ENCODE results near the gene KDM2A. TPM values are rescaled to one million over a fixed set of nuclear protein-coding genes. Genes with fewer than 3 reads are reported as not detected.
A peak's percentile ranks its signal among the peaks of the same experiment; 100 is the strongest.

Gene KDM2A
- total RNA-seq: 114 and 119 TPM in 2 replicates

DNA sequence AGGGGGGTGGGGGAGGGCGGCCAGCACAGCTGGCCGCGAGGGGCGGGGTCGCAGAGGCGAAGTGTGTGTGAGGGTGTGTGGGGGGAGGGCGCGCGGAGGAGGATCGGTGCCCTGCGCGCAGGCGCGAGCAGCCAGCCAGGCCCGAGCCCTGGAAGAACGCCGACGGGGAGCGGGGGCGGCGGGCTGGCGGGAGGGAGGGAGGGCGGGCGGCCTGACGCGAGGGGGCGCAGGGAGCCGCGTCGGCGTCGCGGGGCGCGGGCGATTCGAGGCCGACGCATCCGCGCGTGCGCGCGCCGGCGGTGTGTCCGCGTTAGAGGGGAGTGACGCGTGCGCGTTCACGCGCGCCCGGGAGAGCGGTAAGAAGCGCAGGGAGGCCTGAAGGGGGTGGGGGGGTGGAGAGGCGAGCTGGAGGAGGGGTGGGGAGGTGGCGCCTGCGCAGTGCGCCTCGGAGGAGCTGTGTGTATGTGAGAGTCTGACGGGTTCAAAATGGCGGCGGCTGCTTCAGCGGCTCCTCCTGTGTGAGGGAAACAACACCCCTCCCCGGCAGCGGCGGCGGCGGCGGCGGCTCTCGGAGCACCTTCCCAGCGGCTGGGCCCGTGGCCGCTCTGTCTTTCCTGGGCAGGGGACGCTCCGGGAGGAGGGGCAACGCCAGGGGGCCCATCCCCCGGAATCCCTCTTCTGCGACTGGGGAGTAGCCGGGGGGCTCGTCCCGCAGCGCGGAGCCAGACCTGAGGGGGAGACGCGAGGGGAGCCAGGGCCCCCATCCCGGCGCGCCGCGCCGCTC lies at the start of gene KDM2A:
TSS of gene KDM2A (plus strand) at position 463 of the 784 bp plus-strand sequence. CDS start 2,054 bp downstream, outside the sequence.
- Mint-ChIP-seq H3K4me1 (ENCODE audit: low read depth) (peaks cover 23% of the 10 kb centered on the region), H3K4me3 (peak within 1 kb of the TSS; percentile 99), H3K9me3 (no peaks in the 10 kb centered on the region), H3K36me3 (ENCODE audit: low read depth) (peaks cover 25% of the 10 kb centered on the region), H3K27me3 (ENCODE audit: insufficient read depth) (peaks cover 12% of the 10 kb centered on the region), H3K27ac (peak within 1 kb of the TSS; percentile 92)
- DNase-seq (ENCODE audit: low spot score): peak; percentile 95
- intact Hi-C loops (cut with micrococcal nuclease): loop anchor here (1.0 to 10.0 kb wide), 7 partner anchors 38 to 482 kb away; partner anchors contain the start of genes CDK2AP2, PC and RBM4

- H3K36me3 Mint-ChIP-seq (ENCODE audit: low read depth): no peaks in the 10 kb centered on the region
- peak; percentile 62 for DNase-seq (ENCODE audit: low spot score)
- intact Hi-C loops (cut with micrococcal nuclease): loop anchor here (1.0 kb wide), 2 partner anchors 17 to 377 kb away; no protein-coding TSS in a partner anchor
- H3K27ac Mint-ChIP-seq: no peak overlapping the region
- peaks cover 7% of the 10 kb centered on the region for H3K27me3 Mint-ChIP-seq (ENCODE audit: insufficient read depth)
- no peaks in the 10 kb centered on the region for H3K9me3 Mint-ChIP-seq
- no peaks in the 10 kb centered on the region for H3K4me1 Mint-ChIP-seq (ENCODE audit: low read depth)
- peak overlapping the region; percentile 24 for H3K4me3 Mint-ChIP-seq
Observed at GRCh38 chr11:67071420-67072284, 47.4 kb upstream of the KDM2A start.

DNA sequence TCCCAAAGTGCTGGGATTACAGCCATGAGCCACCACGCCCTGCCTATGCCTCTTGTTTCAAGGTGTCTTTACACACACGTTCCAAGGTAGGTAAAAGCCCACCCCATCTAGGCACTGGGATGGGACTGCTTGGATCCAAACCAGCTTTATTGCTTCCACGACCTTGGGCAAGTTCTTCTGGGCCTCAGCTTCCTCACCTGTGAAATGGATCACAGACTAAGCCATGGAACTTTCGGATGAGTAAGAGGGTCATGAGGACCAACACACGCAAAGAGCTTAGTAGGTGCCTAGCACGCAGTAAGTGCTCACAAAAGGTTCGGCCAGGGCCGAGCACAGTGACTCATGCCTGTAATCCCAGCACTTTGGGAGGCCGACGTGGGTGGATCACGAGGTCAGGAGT lies 46.8 kb upstream of the KDM2A start:
- Mint-ChIP-seq H3K4me1 (ENCODE audit: low read depth) (no peaks in the 10 kb centered on the region), H3K4me3 (no peak overlapping the region), H3K9me3 (no peaks in the 10 kb centered on the region), H3K27me3 (ENCODE audit: insufficient read depth) (peaks cover 7% of the 10 kb centered on the region), H3K36me3 (ENCODE audit: low read depth) (no peaks in the 10 kb centered on the region), H3K27ac (no peak overlapping the region)
- intact Hi-C loops (cut with micrococcal nuclease): no loop called here
- no peak for DNase-seq (ENCODE audit: low spot score)

DNA sequence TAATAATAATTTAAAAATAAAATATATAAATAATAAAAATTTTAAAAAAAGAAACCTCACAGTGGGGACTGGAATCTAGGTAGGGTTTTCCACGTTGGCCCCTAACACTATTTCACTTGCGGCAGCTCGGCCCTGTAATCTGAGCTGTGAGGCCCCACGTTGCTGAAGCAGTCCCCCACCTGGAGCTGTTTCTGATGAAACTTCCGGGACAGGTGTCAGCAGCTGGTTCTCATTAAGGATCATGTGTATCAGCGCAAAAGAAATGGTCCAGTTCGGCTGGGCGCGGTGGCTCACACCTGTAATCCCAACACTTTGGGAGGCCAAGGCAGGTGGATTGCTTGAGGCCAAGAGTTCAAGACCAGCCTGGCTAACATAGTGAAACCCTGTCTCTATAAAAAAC lies 45.2 kb upstream of the KDM2A start:
- no peak for DNase-seq (ENCODE audit: low spot score)

DNA sequence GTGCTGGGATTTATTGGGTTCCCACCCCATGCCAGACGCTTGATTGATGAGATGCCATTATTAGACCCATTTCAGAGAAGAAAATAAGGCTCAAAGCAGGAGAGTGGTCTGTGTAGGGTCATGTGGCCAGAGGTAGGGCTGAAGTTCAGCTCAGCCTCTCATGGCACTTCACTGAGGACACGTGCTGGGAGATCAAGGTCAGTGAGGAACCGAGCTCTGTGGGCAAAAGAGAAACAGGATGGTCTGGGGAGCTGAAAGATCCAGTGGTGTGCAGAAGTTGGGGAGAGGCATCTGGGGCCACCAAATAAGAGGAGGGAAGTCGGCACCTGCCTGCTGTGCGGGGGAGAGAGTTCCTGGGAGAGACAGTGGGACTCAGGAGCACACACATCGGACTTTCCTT lies 42.9 kb upstream of the KDM2A start:
- Mint-ChIP-seq H3K36me3 (ENCODE audit: low read depth) (no peaks in the 10 kb centered on the region), H3K9me3 (no peaks in the 10 kb centered on the region), H3K4me1 (ENCODE audit: low read depth) (peaks cover 7% of the 10 kb centered on the region), H3K27me3 (ENCODE audit: insufficient read depth) (peaks cover 2% of the 10 kb centered on the region), H3K27ac (no peak overlapping the region), H3K4me3 (no peak overlapping the region)
- intact Hi-C loops (cut with micrococcal nuclease): no loop called here
- DNase-seq (ENCODE audit: low spot score): no peak

More for the DNA sequence above, 45.2 kb upstream of the KDM2A start:
- Mint-ChIP-seq H3K9me3 (no peaks in the 10 kb centered on the region), H3K36me3 (ENCODE audit: low read depth) (no peaks in the 10 kb centered on the region), H3K4me1 (ENCODE audit: low read depth) (peaks cover 1% of the 10 kb centered on the region), H3K27ac (no peak overlapping the region), H3K27me3 (ENCODE audit: insufficient read depth) (peaks cover 7% of the 10 kb centered on the region), H3K4me3 (no peak overlapping the region)
- intact Hi-C loops (cut with micrococcal nuclease): no loop called here

- intact Hi-C loops (cut with micrococcal nuclease): no loop called here
- Mint-ChIP-seq H3K27ac (no peak overlapping the region), H3K4me1 (ENCODE audit: low read depth) (peaks cover 13% of the 10 kb centered on the region), H3K27me3 (ENCODE audit: insufficient read depth) (no peaks in the 10 kb centered on the region), H3K4me3 (no peak overlapping the region), H3K36me3 (ENCODE audit: low read depth) (no peaks in the 10 kb centered on the region), H3K9me3 (no peaks in the 10 kb centered on the region)
- DNase-seq (ENCODE audit: low spot score): no peak
Observed at GRCh38 chr11:67079065-67079705, 39.9 kb upstream of the KDM2A start.

DNA sequence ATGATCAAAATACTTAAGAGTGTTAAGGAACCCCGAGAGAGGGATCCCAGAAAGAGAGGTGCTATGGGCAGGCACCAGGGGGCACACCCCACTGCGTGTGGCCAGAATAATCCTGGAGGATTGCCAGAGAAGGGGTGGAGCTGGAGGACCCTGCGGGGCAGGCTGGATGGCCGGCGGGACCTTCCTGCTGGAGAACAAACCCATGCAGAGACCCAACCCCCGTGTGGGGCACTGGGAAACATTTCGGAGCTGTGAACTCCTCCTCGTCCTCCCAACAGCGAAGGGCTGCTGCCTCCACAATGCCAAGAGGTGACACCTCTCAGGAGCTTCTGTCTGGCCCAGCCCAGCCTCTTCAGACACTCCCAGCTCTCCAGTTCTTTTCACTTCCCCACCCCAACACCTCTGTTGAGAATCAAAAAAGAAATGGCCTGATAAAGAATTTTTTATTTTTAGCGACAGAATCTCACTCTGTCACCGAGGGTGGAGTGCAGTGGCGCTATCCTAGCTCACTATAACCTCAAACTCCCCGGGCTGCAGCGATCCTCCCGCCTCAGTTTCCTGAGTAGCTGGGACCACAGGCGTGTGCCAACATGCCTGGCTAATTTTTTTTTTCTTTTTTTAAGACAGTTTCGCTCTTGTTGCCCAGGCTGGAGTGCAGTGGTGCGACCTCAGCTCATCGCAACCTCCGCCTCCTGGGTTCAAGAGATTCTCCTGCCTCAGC lies 36.8 kb upstream of the KDM2A start:
- Mint-ChIP-seq H3K4me3 (no peak overlapping the region), H3K9me3 (no peaks in the 10 kb centered on the region), H3K36me3 (ENCODE audit: low read depth) (no peaks in the 10 kb centered on the region), H3K4me1 (ENCODE audit: low read depth) (peaks cover 13% of the 10 kb centered on the region), H3K27me3 (ENCODE audit: insufficient read depth) (no peaks in the 10 kb centered on the region), H3K27ac (no peak overlapping the region)
- intact Hi-C loops (cut with micrococcal nuclease): no loop called here
- no peak for DNase-seq (ENCODE audit: low spot score)

DNA sequence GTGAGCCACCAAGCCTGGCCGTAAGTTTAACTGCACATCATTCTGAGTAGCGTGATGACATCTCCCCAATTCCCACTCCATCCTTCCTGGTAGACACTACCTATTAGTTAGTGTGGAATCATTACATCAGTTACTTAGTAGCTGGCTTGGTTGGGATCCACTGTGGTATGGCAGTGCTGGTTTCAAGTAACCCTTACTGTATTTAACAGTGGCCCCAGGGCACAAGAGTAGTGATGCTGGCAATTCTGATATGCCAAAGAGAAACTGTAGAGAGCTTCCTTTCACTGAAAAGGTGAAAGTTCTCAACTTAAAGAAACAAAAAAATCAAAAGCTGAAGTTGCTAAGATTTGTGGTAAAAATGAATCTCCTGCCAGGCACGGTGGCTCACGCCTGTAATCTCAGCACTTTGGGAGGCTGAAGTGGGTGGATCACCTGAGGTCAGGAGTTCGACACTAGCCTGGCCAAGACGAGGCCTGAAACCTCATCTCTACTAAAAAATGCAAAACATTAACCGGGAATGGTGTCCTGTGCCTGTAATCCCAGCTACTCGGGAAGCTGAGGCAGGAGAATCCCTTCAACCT lies 35.2 kb upstream of the KDM2A start:
- Mint-ChIP-seq H3K27ac (no peak overlapping the region), H3K4me3 (no peak overlapping the region), H3K4me1 (ENCODE audit: low read depth) (peaks cover 12% of the 10 kb centered on the region), H3K9me3 (no peaks in the 10 kb centered on the region), H3K27me3 (ENCODE audit: insufficient read depth) (no peaks in the 10 kb centered on the region), H3K36me3 (ENCODE audit: low read depth) (no peaks in the 10 kb centered on the region)
- DNase-seq (ENCODE audit: low spot score): no peak
- intact Hi-C loops (cut with micrococcal nuclease): no loop called here

- H3K27me3 Mint-ChIP-seq (ENCODE audit: insufficient read depth): no peaks in the 10 kb centered on the region
- H3K4me1 Mint-ChIP-seq (ENCODE audit: low read depth): peaks cover 6% of the 10 kb centered on the region
- intact Hi-C loops (cut with micrococcal nuclease): no loop called here
- no peak overlapping the region for H3K27ac Mint-ChIP-seq
- no peak for DNase-seq (ENCODE audit: low spot score)
- H3K36me3 Mint-ChIP-seq (ENCODE audit: low read depth): no peaks in the 10 kb centered on the region
- no peak overlapping the region for H3K4me3 Mint-ChIP-seq
- no peaks in the 10 kb centered on the region for H3K9me3 Mint-ChIP-seq
Observed at GRCh38 chr11:67085617-67086016, 33.4 kb upstream of the KDM2A start.

GRCh38 chr11:67090717-67091116 lies 28.3 kb upstream of the KDM2A start:
- H3K36me3 Mint-ChIP-seq (ENCODE audit: low read depth): no peaks in the 10 kb centered on the region
- H3K4me1 Mint-ChIP-seq (ENCODE audit: low read depth): no peaks in the 10 kb centered on the region
- no peak overlapping the region for H3K4me3 Mint-ChIP-seq
- no peaks in the 10 kb centered on the region for H3K9me3 Mint-ChIP-seq
- no peak for DNase-seq (ENCODE audit: low spot score)
- peaks cover 4% of the 10 kb centered on the region for H3K27me3 Mint-ChIP-seq (ENCODE audit: insufficient read depth)
- no peak overlapping the region for H3K27ac Mint-ChIP-seq
- intact Hi-C loops (cut with micrococcal nuclease): no loop called here

- no peaks in the 10 kb centered on the region for H3K9me3 Mint-ChIP-seq
- H3K4me1 Mint-ChIP-seq (ENCODE audit: low read depth): peaks cover 5% of the 10 kb centered on the region
- intact Hi-C loops (cut with micrococcal nuclease): no loop called here
- peaks cover 4% of the 10 kb centered on the region for H3K27me3 Mint-ChIP-seq (ENCODE audit: insufficient read depth)
- no peak for DNase-seq (ENCODE audit: low spot score)
- no peak overlapping the region for H3K27ac Mint-ChIP-seq
- H3K4me3 Mint-ChIP-seq: no peak overlapping the region
- no peaks in the 10 kb centered on the region for H3K36me3 Mint-ChIP-seq (ENCODE audit: low read depth)
Observed at GRCh38 chr11:67095214-67095507, 23.9 kb upstream of the KDM2A start.

GRCh38 chr11:67098799-67099429 lies 20.1 kb upstream of the KDM2A start:
- intact Hi-C loops (cut with micrococcal nuclease): no loop called here
- DNase-seq (ENCODE audit: low spot score): no peak
- Mint-ChIP-seq H3K27ac (no peak overlapping the region), H3K4me3 (no peak overlapping the region), H3K9me3 (no peaks in the 10 kb centered on the region), H3K4me1 (ENCODE audit: low read depth) (peaks cover 13% of the 10 kb centered on the region), H3K27me3 (ENCODE audit: insufficient read depth) (peaks cover 5% of the 10 kb centered on the region), H3K36me3 (ENCODE audit: low read depth) (no peaks in the 10 kb centered on the region)
